Ishikawa (cell line): ENCODE measurements around the gene EHBP1L1.

ENCODE experiments used
- CEBPB ChIP-seq: IDR thresholded peaks from 2 replicates; pipeline ENCODE4 v1.6.1; 2012
- EP300 ChIP-seq: IDR thresholded peaks from 2 replicates; pipeline ENCODE4 v1.6.1; 2012; ENCODE audit warnings: borderline replicate concordance

- TF ChIP-seq EP300, result no peak
- no peak for TF ChIP-seq CEBPB
These were observed 43.3 kb upstream of the EHBP1L1 start for GRCh38 chr11:65532388-65533064.
